ENCODE data around the gene PLXNA4. TPM values are rescaled to one million over a fixed set of nuclear protein-coding genes. Genes with fewer than 3 reads are reported as not detected.

PLXNA4 gene
- total RNA-seq, 1 experiment from 2014 or later = 0.81 TPM

DNA sequence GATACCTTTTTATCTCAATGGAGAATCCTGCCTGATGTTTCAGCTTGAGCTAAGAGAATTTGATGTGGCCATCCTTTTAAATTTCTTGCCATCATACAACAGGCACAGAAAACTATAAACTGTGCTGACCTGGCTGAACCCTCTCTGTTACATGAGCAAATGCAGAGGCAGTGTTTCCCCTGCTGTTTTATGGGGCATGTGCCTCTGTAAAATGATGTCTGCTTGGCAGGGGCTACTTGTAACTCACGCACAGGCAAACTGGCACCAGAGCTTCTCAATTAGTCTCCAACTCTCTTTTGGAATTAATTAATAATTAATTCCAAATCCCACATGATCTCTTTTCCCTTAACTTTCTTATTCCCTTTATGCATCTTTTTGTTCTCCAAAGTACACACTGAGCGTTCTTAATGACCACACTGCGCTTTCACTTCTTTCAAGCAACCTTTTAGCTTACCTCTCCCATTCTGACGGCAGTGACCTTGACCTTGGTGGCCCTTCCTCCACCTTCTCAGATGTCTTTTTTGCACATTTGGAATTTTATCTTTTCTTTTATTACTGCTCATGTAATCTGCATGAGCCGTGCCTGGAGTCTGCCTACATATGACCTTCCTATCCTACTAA is 334.0 kb downstream of the PLXNA4 start:
- peaks cover 6% of the 10 kb centered on the region for H3K4me1 Mint-ChIP-seq
- H3K36me3 Mint-ChIP-seq = peaks cover 16% of the 10 kb centered on the region
- ChIA-PET CTCF (interaction anchor here (0.9 kb wide), 1 partner anchor 76 kb away, joined by 3 read pairs; no protein-coding TSS in a partner anchor), POLR2A (no interaction called here)
- no peak for ATAC-seq
- H3K4me3 Mint-ChIP-seq = no peak overlapping the region
- no peaks in the 10 kb centered on the region for H3K27me3 Mint-ChIP-seq (ENCODE audit: low read depth)
- TF ChIP-seq ZNF416 (CRISPR knock-in tag; IDR thresholded peaks at IDR 0.05) (no peak), JAZF1 (CRISPR knock-in tag; IDR thresholded peaks at IDR 0.05) (no peak), HMGA2 (CRISPR knock-in tag; IDR thresholded peaks at IDR 0.05) (no peak), ZNF121 (CRISPR knock-in tag; IDR thresholded peaks at IDR 0.05) (no peak), USF2 (CRISPR knock-in tag; IDR thresholded peaks at IDR 0.05) (no peak), TP53 (CRISPR knock-in tag; IDR thresholded peaks at IDR 0.05) (no peak), ZMAT4 (CRISPR knock-in tag; IDR thresholded peaks at IDR 0.05) (no peak), FOXP1 (CRISPR knock-in tag; IDR thresholded peaks at IDR 0.05; ENCODE audit: borderline replicate concordance) (no peak), KAT7 (CRISPR knock-in tag; IDR thresholded peaks at IDR 0.05; ENCODE audit: borderline replicate concordance) (no peak), NR1H2 (CRISPR knock-in tag; IDR thresholded peaks at IDR 0.05) (no peak)
- TF ChIP-seq, protein P1, sequence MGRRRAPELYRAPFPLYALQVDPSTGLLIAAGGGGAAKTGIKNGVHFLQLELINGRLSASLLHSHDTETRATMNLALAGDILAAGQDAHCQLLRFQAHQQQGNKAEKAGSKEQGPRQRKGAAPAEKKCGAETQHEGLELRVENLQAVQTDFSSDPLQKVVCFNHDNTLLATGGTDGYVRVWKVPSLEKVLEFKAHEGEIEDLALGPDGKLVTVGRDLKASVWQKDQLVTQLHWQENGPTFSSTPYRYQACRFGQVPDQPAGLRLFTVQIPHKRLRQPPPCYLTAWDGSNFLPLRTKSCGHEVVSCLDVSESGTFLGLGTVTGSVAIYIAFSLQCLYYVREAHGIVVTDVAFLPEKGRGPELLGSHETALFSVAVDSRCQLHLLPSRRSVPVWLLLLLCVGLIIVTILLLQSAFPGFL (CRISPR knock-in tag; IDR thresholded peaks at IDR 0.05; ENCODE audit: borderline replicate concordance) = no peak
- TF ChIP-seq, protein P2, sequence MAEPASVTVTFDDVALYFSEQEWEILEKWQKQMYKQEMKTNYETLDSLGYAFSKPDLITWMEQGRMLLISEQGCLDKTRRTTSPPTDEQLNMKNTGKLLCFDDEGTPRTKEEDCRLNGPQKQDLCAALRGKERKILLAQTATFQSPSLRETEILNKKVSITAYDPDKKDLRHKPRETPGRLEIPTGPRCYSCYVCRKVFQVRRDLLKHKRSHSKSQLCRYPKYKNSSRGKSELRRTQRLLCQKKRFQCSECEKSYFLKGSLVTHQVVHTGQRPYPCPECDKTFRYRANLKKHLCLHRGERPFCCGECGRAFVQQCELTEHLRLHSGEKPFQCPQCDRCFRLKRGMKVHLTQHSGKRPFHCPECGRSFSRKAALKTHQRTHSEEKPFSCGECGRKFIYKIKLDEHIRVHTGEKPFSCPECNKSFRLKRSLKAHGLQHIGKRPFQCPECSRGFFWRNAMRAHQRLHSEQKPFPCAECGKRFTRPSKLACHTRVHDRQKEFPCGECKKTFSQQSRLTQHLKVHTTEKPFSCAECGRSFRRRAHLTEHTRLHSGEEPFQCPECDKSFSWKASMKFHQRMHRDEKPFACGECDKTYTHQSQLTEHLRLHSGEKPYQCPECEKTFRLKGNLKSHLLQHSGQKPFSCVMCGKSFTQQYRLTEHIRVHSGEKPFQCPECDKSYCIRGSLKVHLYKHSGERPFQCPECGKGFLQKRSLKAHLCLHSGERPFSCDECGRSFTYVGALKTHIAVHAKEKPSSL (CRISPR knock-in tag; conservative IDR thresholded peaks at IDR 0.05) = no peak
- no peak for DNase-seq (ENCODE audit: low spot score)
- H3K27ac Mint-ChIP-seq = no peak overlapping the region
- peaks cover 21% of the 10 kb centered on the region for H3K9me3 Mint-ChIP-seq

DNA sequence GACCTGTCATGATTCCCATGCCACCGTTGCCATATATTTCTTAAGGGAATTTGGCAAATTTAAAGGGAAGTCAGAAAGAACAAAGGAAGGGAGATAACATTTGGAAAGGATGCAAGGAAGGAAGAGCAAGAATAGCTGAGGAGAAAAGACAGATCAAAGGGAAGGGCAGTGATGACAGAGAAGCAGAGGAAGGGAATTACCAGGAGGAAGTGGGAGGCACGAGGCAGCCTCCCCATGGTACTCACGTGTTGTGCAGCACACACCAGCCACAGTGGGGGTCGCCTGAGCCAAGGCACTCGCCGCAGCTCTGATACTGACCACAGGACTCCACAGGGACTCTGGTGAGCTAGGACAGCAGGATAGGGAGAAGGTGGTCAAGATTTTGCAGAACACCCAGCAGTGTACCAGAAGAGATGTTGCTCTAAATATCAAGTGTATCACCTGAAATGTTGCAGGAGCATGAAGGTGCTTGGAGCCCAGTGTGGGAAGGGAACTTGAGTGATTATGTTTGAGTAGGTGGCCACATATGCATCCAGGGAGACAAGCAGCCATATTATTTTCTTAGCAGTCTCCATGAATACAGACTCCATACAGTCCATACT is 335.3 kb downstream of the PLXNA4 start:
- H3K9me3 Mint-ChIP-seq = peaks cover 12% of the 10 kb centered on the region
- no peak overlapping the region for H3K4me3 Mint-ChIP-seq
- ATAC-seq (no peak), DNase-seq (ENCODE audit: low spot score) (no peak)
- H3K27ac Mint-ChIP-seq = no peak overlapping the region
- H3K4me1 Mint-ChIP-seq = peaks cover 12% of the 10 kb centered on the region
- H3K36me3 Mint-ChIP-seq = peaks cover 9% of the 10 kb centered on the region
- no peaks in the 10 kb centered on the region for H3K27me3 Mint-ChIP-seq (ENCODE audit: low read depth)
- ChIA-PET CTCF (interaction anchor here (1.1 to 1.8 kb wide), 3 partner anchors 8 to 296 kb away, joined by 3 to 4 read pairs (median 3); no protein-coding TSS in a partner anchor), POLR2A (no interaction called here)
- TF ChIP-seq NR2C2 (CRISPR knock-in tag; IDR thresholded peaks at IDR 0.05) (no peak), ZSCAN18 (CRISPR knock-in tag; IDR thresholded peaks at IDR 0.05) (no peak), TP53 (CRISPR knock-in tag; IDR thresholded peaks at IDR 0.05) (no peak), MAX (CRISPR knock-in tag; IDR thresholded peaks at IDR 0.05) (no peak), ZMAT4 (CRISPR knock-in tag; IDR thresholded peaks at IDR 0.05) (no peak), GTF2I (CRISPR knock-in tag; conservative IDR thresholded peaks at IDR 0.05) (no peak), RORB (CRISPR knock-in tag; IDR thresholded peaks at IDR 0.05) (no peak), ESRRA (CRISPR knock-in tag; IDR thresholded peaks at IDR 0.05; ENCODE audit: borderline replicate concordance) (no peak), TEAD4 (CRISPR knock-in tag; IDR thresholded peaks at IDR 0.05) (no peak), TEAD1 (CRISPR knock-in tag; IDR thresholded peaks at IDR 0.05) (no peak), CTCF (IDR thresholded peaks at IDR 0.05) (no peak), ZNF317 (CRISPR knock-in tag; IDR thresholded peaks at IDR 0.05; ENCODE audit: borderline replicate concordance, low read depth) (no peak), ZNF263 (CRISPR knock-in tag; IDR thresholded peaks at IDR 0.05; ENCODE audit: low read depth) (no peak), NFATC4 (CRISPR knock-in tag; IDR thresholded peaks at IDR 0.05) (no peak)
- TF ChIP-seq, protein P3, sequence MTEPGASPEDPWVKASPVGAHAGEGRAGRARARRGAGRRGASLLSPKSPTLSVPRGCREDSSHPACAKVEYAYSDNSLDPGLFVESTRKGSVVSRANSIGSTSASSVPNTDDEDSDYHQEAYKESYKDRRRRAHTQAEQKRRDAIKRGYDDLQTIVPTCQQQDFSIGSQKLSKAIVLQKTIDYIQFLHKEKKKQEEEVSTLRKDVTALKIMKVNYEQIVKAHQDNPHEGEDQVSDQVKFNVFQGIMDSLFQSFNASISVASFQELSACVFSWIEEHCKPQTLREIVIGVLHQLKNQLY (CRISPR knock-in tag; IDR thresholded peaks at IDR 0.05) = no peak

Measured in WTC11 (cell line).